Measurements from ENCODE around the gene SLC31A1.

SLC31A1 gene

GRCh38 chr9:113221003-113221799 is at the start of gene SLC31A1, which contains the start of gene FKBP15:
TSS of gene SLC31A1 (plus strand) at chr9:113221544. CDS start at chr9:113256149, 34,605 bp downstream.
TSS of gene FKBP15 (minus strand) at chr9:113221277. CDS start at chr9:113221243, 34 bp downstream.
- peak; percentile 98 for DNase-seq

GRCh38 chr9:113173341-113173740 is 48.0 kb upstream of the SLC31A1 start:
- DNase-seq = no peak

- DNase-seq = no peak
These were observed 44.5 kb upstream of the SLC31A1 start for GRCh38 chr9:113176803-113177202.

GRCh38 chr9:113177251-113177650 is 44.1 kb upstream of the SLC31A1 start:
- DNase-seq = no peak

- no peak for DNase-seq
These were observed 43.3 kb upstream of the SLC31A1 start for GRCh38 chr9:113178087-113178486.

GRCh38 chr9:113179839-113180238 is 41.5 kb upstream of the SLC31A1 start:
- DNase-seq = no peak

- no peak for DNase-seq
These were observed 40.2 kb upstream of the SLC31A1 start for GRCh38 chr9:113181165-113181564.

GRCh38 chr9:113183956-113184488 is 37.3 kb upstream of the SLC31A1 start:
- no peak for DNase-seq

- no peak for DNase-seq
These were observed 36.8 kb upstream of the SLC31A1 start for GRCh38 chr9:113184539-113184938.

- DNase-seq = no peak
These were observed 36.1 kb upstream of the SLC31A1 start for GRCh38 chr9:113185271-113185670.

- no peak for DNase-seq
These were observed 35.1 kb upstream of the SLC31A1 start for GRCh38 chr9:113186137-113186755.

GRCh38 chr9:113187929-113188595 is 33.3 kb upstream of the SLC31A1 start:
- DNase-seq = no peak

- no peak for DNase-seq
These were observed 28.9 kb upstream of the SLC31A1 start for GRCh38 chr9:113192455-113192854.

- no peak for DNase-seq
These were observed 21.5 kb upstream of the SLC31A1 start for GRCh38 chr9:113199683-113200329.

- DNase-seq = no peak
These were observed 15.9 kb upstream of the SLC31A1 start for GRCh38 chr9:113205432-113205831.

- DNase-seq = no peak
These were observed 15.5 kb upstream of the SLC31A1 start for GRCh38 chr9:113205861-113206260.

- DNase-seq = no peak
These were observed 10.5 kb upstream of the SLC31A1 start for GRCh38 chr9:113210815-113211214.

- no peak for DNase-seq
These were observed 6.2 kb upstream of the SLC31A1 start for GRCh38 chr9:113215132-113215531.

- DNase-seq = no peak
These were observed 4.9 kb upstream of the SLC31A1 start for GRCh38 chr9:113216406-113216805.

GRCh38 chr9:113219186-113219936 is 2.0 kb upstream of the SLC31A1 start:
- DNase-seq = no peak

- DNase-seq = no peak
These were observed 1.4 kb upstream of the SLC31A1 start for GRCh38 chr9:113219969-113220368.

- DNase-seq = no peak
These were observed 809 bp upstream of the SLC31A1 start for GRCh38 chr9:113220467-113221002.
